Measurements from ENCODE around the gene AK5.

Gene AK5

DNA sequence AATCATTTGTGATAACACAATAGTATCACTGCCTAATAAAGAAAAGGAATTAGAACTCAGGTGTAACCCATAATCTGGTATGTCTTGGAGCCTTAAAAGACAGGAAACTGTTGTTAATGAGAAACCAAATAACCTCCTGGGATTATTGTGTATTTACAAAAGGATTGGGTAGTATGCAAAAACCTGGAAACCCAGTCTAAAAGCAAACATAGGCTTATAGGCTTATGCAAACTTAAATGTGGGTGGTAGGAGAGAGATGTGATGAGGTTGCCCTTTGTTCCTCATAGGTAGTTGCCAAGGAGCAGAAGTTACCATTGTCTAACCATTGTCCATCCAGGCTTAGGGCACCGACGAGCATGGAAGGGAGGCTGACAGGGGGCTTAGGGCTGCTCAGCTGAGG, 165.8 kb downstream of the AK5 start:
- TF ChIP-seq CTCF (conservative IDR thresholded peaks at IDR 0.05): no peak
- H3K27ac ChIP-seq: peak overlapping the region; percentile 76

DNA sequence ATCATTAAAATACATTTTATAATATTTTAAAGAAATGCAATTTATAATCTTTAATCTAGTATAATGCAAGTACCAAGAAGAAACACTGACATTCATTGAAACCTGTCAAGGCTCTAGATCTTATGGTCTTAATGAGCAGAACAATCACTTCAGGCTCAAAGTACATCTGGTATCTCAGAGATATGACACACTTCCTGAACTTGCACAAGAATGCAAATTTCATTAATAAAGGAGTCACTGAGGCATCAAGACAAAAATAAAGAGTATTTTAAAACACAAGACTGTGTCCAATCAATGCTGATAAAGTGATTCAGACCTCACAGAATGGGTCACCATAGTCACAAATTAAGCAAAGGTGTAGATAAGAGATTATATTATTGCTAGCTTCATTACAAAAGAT, 178.1 kb downstream of the AK5 start:
- no peak for TF ChIP-seq CTCF (conservative IDR thresholded peaks at IDR 0.05)
- H3K27ac ChIP-seq: no peak overlapping the region

DNA sequence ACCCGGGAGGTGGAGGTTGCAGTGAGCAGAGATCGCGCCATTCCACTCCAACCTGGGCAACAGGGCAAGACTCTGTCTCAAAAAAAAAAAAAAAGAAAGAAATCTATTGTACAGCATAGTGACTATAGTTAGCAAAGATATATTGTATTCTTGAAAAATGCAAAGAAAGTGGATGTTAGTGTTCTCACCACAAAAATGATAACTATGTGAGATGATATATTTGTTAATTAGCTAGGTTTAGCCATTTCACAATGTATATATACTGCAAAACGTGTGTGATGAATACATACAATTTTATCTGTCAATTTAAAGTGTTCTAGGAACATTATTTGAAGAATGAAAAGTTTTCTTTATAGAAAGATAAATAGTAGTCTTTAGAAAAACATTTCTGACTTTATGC, 179.9 kb downstream of the AK5 start:
- TF ChIP-seq CTCF (conservative IDR thresholded peaks at IDR 0.05): no peak

DNA sequence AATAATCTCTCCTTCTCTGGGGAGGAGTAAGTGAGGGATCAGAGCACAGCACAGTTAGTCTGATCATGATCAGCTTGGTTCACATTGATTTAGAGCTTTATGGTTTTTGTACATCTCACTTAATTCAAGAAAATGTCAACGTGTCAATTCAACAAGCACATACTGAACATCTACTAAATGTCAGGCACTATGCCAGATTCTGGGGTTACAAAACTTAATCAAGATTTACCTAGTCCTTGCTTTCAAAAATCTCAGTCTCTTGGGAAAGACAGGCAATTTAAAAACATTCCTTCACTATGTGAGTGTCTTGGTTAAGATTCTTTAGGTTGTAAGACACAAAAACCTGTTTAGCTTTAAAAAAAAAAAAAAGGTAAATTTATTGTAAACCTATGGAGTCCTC, 181.4 kb downstream of the AK5 start:
- TF ChIP-seq CTCF (conservative IDR thresholded peaks at IDR 0.05): no peak
- no peak overlapping the region for H3K27ac ChIP-seq

More for the DNA sequence above, 179.9 kb downstream of the AK5 start:
- H3K27ac ChIP-seq: no peak overlapping the region

- no peak for TF ChIP-seq CTCF (conservative IDR thresholded peaks at IDR 0.05)
- H3K27ac ChIP-seq: no peak overlapping the region
Observed at GRCh38 chr1:77465139-77465538, 183.3 kb downstream of the AK5 start.

GRCh38 chr1:77465922-77466321, 184.1 kb downstream of the AK5 start:
- no peak overlapping the region for H3K27ac ChIP-seq
- no peak for TF ChIP-seq CTCF (conservative IDR thresholded peaks at IDR 0.05)

GRCh38 chr1:77467021-77467595, 185.3 kb downstream of the AK5 start:
- no peak for TF ChIP-seq CTCF (conservative IDR thresholded peaks at IDR 0.05)

More at GRCh38 chr1:77467021-77467595, 185.3 kb downstream of the AK5 start:
- no peak overlapping the region for H3K27ac ChIP-seq

All from VCaP (cell line).